Thyroid gland (tissue), 4 donors: ENCODE results near the gene SAP30BP. TPM values are rescaled to one million over a fixed set of nuclear protein-coding genes. Genes with fewer than 3 reads are reported as not detected.

Experiments
- DNase-seq, 2 donors: peaks; one replicate each; pipeline ENCODE4 v3.0.0-alpha.2; 2019
- H3K27ac ChIP-seq, 3 donors: fragments of 200-600 bp; sonication (generic); 1 replicate in 2 of 3; 2 replicates in 1 of 3; pipeline ENCODE4 v1.5.1; 2016 to 2019; ENCODE audit warnings: mild to moderate bottlenecking in 1 of 3, moderate library complexity in 1 of 3
- H3K27me3 ChIP-seq: fragments of 200-600 bp; sonication (generic); one replicate; pipeline ENCODE4 v1.5.1; 2019
- H3K36me3 ChIP-seq, 2 donors: fragments of 200-600 bp; sonication (generic); one replicate each; pipeline ENCODE4 v1.5.1; 2016 to 2019
- H3K4me1 ChIP-seq, 2 donors: fragments of 200-600 bp; sonication (generic); one replicate each; pipeline ENCODE4 v1.5.1; 2017 to 2019
- H3K4me3 ChIP-seq, 3 donors: fragments of 200-600 bp; sonication (generic); replicated peaks in 1 of 3; 1 replicate in 2 of 3; 2 replicates in 1 of 3; pipeline ENCODE4 v1.5.1; 2016; ENCODE audit warnings: mild to moderate bottlenecking in 1 of 3
- H3K9me3 ChIP-seq: fragments of 200-600 bp; sonication (generic); one replicate; pipeline ENCODE4 v1.5.1; 2017
- CTCF ChIP-seq, 6 experiments: fragments of 200-600 bp in 3 of 6; fragments of 450-650 bp in 3 of 6; sonication (generic) in 3 of 6; IDR thresholded peaks; one replicate each; pipeline ENCODE4 v1.5.1; 2016 to 2019; ENCODE audit warnings: antibody characterized with exemption in 6 of 6, mild to moderate bottlenecking in 2 of 6, inconsistent platforms in 1 of 6, moderate library complexity in 1 of 6
- POLR2A ChIP-seq, 2 donors: fragments of 450-650 bp; IDR thresholded peaks; one replicate each; pipeline ENCODE4 v1.6.1; 2017; ENCODE audit warnings: antibody characterized with exemption in 2 of 2, mild to moderate bottlenecking in 2 of 2, moderate library complexity in 1 of 2
- WGBS, 2 donors: methylation state at CpG; one replicate each; pipeline ENCODE4 v1.1.5; 2017; 5-methylcytosine and 5-hydroxymethylcytosine counted together
- intact Hi-C: fragments of 100-400 bp; cut with DNase I; formaldehyde crosslinking; loops from one replicate; pipeline ENCODE4 v1.15.1; 2023
- total RNA-seq, 4 donors: library from RNA; depleted of rRNA; stranded (reverse); fragments of >200 nt; gene quantifications; one replicate each; pipeline ENCODE4 v1.2.3, GENCODE V29; 2016

The SAP30BP gene
- total RNA-seq, 4 donors from 2014 or later: 52.5 to 83.6 (median 72.7) TPM

DNA sequence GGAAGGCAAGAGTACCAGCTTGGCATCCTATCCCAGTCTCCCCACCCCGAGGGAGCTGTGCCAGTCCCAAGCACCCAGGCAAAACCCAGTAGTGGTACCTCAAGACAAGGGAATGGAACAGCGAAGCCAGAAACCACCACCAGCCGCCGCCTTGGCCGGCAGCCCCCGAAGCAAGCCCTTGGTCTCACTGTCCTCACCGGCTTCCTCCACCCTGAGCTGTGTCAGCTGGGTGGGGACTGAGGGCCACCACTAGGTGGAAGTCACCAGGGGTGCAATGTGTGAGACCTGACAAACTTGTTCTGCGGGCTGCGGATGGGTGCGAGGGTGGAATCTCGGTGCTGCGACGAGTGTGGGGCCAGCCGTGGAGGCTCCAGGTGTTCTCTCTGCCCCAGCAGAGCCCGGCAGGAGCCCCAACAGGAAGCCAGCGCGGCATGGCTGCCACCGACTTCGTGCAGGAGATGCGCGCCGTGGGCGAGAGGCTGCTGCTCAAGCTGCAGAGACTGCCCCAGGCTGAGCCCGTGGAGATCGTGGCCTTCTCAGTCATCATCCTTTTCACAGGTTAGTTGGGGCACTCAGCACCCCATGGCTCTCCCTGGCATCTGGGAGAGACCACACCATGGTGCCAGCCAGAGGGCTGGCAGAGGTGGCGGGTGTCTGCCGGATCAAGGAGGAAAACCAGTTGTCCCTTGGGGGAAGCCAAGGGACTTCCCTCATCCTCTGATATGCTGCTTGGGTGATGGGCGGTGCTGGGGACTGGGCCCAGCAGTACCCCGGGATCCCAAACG, 27.2 kb upstream of the SAP30BP start:
- Histone ChIP-seq H3K27ac (peak overlapping the region; percentile 96 to 98 (median 97)), H3K36me3 (no peaks in the 10 kb centered on the region), H3K4me1 (peaks cover 66 to 96% of the 10 kb centered on the region in 2 donors), H3K9me3 (no peaks in the 10 kb centered on the region), H3K27me3 (no peaks in the 10 kb centered on the region), H3K4me3 (peak overlapping the region in 2 of 3 donors; percentile 8 to 15)
- peak in 1 of 2 donors; percentile 79 for TF ChIP-seq POLR2A (IDR thresholded peaks at IDR 0.05)
- peak in 5 of 6 experiments; percentile 21 to 70 (median 59) for TF ChIP-seq CTCF (IDR thresholded peaks at IDR 0.05)
- 45 to 67% methylated on average over 9 to 10 of the region's 30 CpGs for WGBS, 2 donors
- intact Hi-C loops: no loop called here
- peak; percentile 97 for DNase-seq

GRCh38 chr17:75640556-75641119, 26.5 kb upstream of the SAP30BP start:
- 84 to 94% methylated on average over 5 to 11 of the region's 13 CpGs for WGBS, 2 donors
- intact Hi-C loops: no loop called here
- Histone ChIP-seq H3K9me3 (no peaks in the 10 kb centered on the region), H3K27me3 (no peaks in the 10 kb centered on the region), H3K4me3 (peak overlapping the region in 1 of 3 donors; percentile 8), H3K36me3 (no peaks in the 10 kb centered on the region), H3K27ac (peak overlapping the region; percentile 96 to 98 (median 97)), H3K4me1 (peaks cover 73 to 97% of the 10 kb centered on the region in 2 donors)
- TF ChIP-seq CTCF (IDR thresholded peaks at IDR 0.05): no peak
- no peak for TF ChIP-seq POLR2A (IDR thresholded peaks at IDR 0.05)
- DNase-seq: no peak

DNA sequence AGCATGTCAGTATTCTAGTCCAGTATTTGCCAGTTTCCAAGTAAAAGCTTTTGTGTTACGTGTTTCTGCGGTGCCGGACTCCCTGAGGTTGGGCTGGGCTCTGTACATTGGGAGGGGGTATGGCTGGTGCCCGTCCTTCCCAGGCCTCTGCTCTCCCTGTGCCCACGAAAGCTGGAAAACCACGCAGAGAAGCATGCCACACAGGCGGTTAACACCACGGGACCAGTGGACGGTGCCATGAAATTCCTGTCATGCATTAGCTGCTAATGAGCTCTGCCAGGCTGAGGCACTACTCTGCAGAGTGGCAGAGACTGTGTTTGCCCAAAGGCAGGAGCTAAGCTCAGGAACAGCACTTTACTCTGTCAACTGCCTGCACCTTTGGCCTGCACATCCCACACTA, 25.8 kb upstream of the SAP30BP start:
- TF ChIP-seq POLR2A (IDR thresholded peaks at IDR 0.05) (peak in 1 of 2 donors; percentile 70), CTCF (IDR thresholded peaks at IDR 0.05) (no peak)
- H3K9me3 ChIP-seq: no peaks in the 10 kb centered on the region
- peaks cover 77 to 97% of the 10 kb centered on the region in 2 donors for H3K4me1 ChIP-seq
- DNase-seq: peak; percentile 94 to 96
- H3K4me3 ChIP-seq: no peak overlapping the region
- intact Hi-C loops: no loop called here
- H3K36me3 ChIP-seq: no peaks in the 10 kb centered on the region
- no peaks in the 10 kb centered on the region for H3K27me3 ChIP-seq
- 66 to 69% methylated on average over 9 of the region's 9 CpGs for WGBS, 2 donors
- peak overlapping the region; percentile 96 to 98 (median 97) for H3K27ac ChIP-seq

DNA sequence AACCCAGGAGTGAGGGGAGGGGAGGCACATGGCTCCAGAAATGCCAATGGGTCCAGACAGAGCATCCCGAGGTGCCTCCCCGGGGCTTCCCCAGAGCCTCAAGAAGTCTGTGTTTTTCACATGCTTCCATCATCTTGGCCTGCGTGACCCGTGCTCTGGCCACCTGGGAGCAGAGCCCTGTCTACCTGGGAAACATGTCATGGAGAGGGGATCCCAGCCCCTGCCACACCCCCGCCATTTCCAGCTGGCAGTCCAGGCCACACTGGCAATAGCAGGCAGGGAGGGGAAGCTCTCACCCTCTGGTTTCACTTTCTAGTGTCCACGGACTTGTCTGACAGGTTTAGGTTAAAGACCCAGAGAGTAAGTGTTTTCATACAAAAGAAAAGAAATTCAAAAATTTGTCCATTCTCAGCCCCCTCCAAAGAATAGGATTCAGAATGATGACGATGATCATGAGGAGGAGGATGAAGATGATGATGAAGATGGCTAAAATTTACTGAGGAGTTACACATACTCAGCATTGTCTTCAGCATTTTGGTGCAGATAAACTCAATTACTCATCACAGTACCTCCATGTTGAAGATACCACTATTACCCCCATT, 24.9 kb upstream of the SAP30BP start:
- peak; percentile 82 to 86 for DNase-seq
- Histone ChIP-seq H3K36me3 (no peaks in the 10 kb centered on the region), H3K27me3 (no peaks in the 10 kb centered on the region), H3K4me3 (no peak overlapping the region), H3K27ac (peak overlapping the region; percentile 96 to 98 (median 97)), H3K9me3 (no peaks in the 10 kb centered on the region), H3K4me1 (peaks cover 71 to 87% of the 10 kb centered on the region in 2 donors)
- intact Hi-C loops: no loop called here
- 46 to 57% methylated on average over 5 to 7 of the region's 7 CpGs for WGBS, 2 donors
- TF ChIP-seq CTCF (IDR thresholded peaks at IDR 0.05): no peak
- peak; percentile 22 to 23 for TF ChIP-seq POLR2A (IDR thresholded peaks at IDR 0.05)
